Glutamatergic neuron (in vitro differentiated cells): ENCODE results near the gene SOWAHA. TPM values are rescaled to one million over a fixed set of nuclear protein-coding genes. Genes with fewer than 3 reads are reported as not detected.

Experiments used
- DNase-seq: peaks from one replicate; pipeline ENCODE4 v3.0.0; 2022
- H3K27ac Mint-ChIP-seq: one replicate; pipeline ENCODE4 v1.8.0; 2020; ENCODE audit warnings: mild to moderate bottlenecking, mixed read lengths, inconsistent platforms; ENCODE audit not compliant: unreplicated experiment
- H3K27me3 Mint-ChIP-seq: one replicate; pipeline ENCODE4 v1.8.0; 2020; ENCODE audit warnings: mild to moderate bottlenecking, moderate library complexity, mixed read lengths, inconsistent platforms; ENCODE audit not compliant: unreplicated experiment
- H3K36me3 Mint-ChIP-seq: one replicate; pipeline ENCODE4 v1.8.0; 2020; ENCODE audit warnings: mild to moderate bottlenecking, mixed read lengths, inconsistent platforms; ENCODE audit not compliant: unreplicated experiment
- H3K4me1 Mint-ChIP-seq: one replicate; pipeline ENCODE4 v1.8.0; 2020; ENCODE audit warnings: mild to moderate bottlenecking, low read depth, mixed read lengths, inconsistent platforms; ENCODE audit not compliant: unreplicated experiment
- H3K4me3 Mint-ChIP-seq: one replicate; pipeline ENCODE4 v1.8.0; 2020; ENCODE audit warnings: mild to moderate bottlenecking, mixed read lengths, inconsistent platforms; ENCODE audit not compliant: unreplicated experiment
- H3K9me3 Mint-ChIP-seq: one replicate; pipeline ENCODE4 v1.8.0; 2020; ENCODE audit warnings: mild to moderate bottlenecking, moderate library complexity, mixed read lengths, inconsistent platforms; ENCODE audit not compliant: unreplicated experiment
- total RNA-seq: library from RNA; stranded (reverse); fragmentation: NEBNext Ultra II Directional; extraction: Animal tissue kit (Norgen Biotek cat#: 25700); gene quantifications from one replicate; pipeline ENCODE4 v1.2.1, GENCODE V29; 2021; ENCODE audit not compliant: unreplicated experiment
- TF ChIP-seq, protein P1 (sequence below): fragments of 200-600 bp; sonication (generic); IDR thresholded peaks from one replicate; pipeline ENCODE4 v1.5.0; 2021; ENCODE audit not compliant: partially characterized antibody, unreplicated experiment

SOWAHA gene
- total RNA-seq, 1 donor from 2014 or later: 0.12 TPM

DNA sequence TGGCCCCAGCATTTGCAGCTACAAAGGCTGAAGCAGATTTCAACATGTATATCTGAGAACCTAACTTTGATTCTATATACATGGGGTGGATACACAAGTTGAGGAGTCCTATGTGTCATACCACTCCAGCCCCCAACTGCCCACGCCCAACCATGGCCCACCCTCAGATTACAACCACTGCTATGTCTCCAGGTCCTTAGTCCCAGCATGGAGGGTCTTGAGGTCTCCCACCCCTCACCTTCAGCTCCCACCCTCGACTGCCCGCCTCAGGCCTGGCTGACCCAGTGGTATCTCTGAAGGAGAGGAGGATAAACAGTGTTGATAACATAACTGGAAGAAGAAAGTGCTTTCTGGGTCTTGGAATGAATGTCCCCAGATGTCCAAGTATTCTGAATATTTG lies 8.2 kb downstream of the SOWAHA start:
- Mint-ChIP-seq H3K27ac (no peak overlapping the region), H3K4me1 (no peaks in the 10 kb centered on the region), H3K4me3 (no peak overlapping the region), H3K9me3 (peaks cover 2% of the 10 kb centered on the region), H3K27me3 (peaks cover 9% of the 10 kb centered on the region), H3K36me3 (no peaks in the 10 kb centered on the region)
- no peak for DNase-seq
- TF ChIP-seq, protein P1, sequence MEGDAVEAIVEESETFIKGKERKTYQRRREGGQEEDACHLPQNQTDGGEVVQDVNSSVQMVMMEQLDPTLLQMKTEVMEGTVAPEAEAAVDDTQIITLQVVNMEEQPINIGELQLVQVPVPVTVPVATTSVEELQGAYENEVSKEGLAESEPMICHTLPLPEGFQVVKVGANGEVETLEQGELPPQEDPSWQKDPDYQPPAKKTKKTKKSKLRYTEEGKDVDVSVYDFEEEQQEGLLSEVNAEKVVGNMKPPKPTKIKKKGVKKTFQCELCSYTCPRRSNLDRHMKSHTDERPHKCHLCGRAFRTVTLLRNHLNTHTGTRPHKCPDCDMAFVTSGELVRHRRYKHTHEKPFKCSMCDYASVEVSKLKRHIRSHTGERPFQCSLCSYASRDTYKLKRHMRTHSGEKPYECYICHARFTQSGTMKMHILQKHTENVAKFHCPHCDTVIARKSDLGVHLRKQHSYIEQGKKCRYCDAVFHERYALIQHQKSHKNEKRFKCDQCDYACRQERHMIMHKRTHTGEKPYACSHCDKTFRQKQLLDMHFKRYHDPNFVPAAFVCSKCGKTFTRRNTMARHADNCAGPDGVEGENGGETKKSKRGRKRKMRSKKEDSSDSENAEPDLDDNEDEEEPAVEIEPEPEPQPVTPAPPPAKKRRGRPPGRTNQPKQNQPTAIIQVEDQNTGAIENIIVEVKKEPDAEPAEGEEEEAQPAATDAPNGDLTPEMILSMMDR: no peak

DNA sequence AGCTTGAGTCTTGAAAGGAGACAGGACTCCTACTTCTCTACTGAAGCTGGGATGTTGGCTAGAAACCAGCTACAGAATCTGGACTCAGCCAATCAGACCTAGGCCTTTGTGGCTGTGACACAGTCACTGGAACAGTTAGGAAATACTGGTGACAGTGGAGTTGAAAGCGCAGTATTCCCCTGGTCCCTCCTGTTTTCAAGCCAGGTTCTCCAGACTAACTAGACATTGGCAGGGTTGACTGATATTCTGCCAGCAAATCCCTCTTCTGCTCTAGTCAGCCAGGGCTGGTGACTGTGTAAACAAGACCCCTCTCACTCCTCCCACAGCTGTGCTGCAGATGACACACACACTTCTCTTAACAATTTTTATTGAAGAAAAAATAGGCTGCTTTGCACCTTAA lies 8.7 kb downstream of the SOWAHA start:
- Mint-ChIP-seq H3K4me3 (peak overlapping the region; percentile 20), H3K4me1 (no peaks in the 10 kb centered on the region), H3K36me3 (no peaks in the 10 kb centered on the region), H3K27me3 (peaks cover 13% of the 10 kb centered on the region), H3K27ac (no peak overlapping the region), H3K9me3 (peaks cover 2% of the 10 kb centered on the region)
- TF ChIP-seq, protein P1: no peak
- no peak for DNase-seq

- TF ChIP-seq, protein P1: no peak
- H3K4me1 Mint-ChIP-seq: no peaks in the 10 kb centered on the region
- no peak overlapping the region for H3K27ac Mint-ChIP-seq
- peaks cover 24% of the 10 kb centered on the region for H3K27me3 Mint-ChIP-seq
- no peak overlapping the region for H3K4me3 Mint-ChIP-seq
- no peaks in the 10 kb centered on the region for H3K36me3 Mint-ChIP-seq
- peak; percentile 60 for DNase-seq
- peaks cover 2% of the 10 kb centered on the region for H3K9me3 Mint-ChIP-seq
Observed at GRCh38 chr5:132822650-132823480, 9.8 kb downstream of the SOWAHA start.

GRCh38 chr5:132823481-132824050 lies 10.5 kb downstream of the SOWAHA start:
- Mint-ChIP-seq H3K4me1 (no peaks in the 10 kb centered on the region), H3K36me3 (no peaks in the 10 kb centered on the region), H3K27me3 (peaks cover 24% of the 10 kb centered on the region), H3K27ac (no peak overlapping the region), H3K9me3 (peaks cover 2% of the 10 kb centered on the region), H3K4me3 (no peak overlapping the region)
- DNase-seq: no peak
- TF ChIP-seq, protein P1: no peak

GRCh38 chr5:132824426-132824825 lies 11.3 kb downstream of the SOWAHA start:
- Mint-ChIP-seq H3K9me3 (peaks cover 6% of the 10 kb centered on the region), H3K4me1 (no peaks in the 10 kb centered on the region), H3K4me3 (no peak overlapping the region), H3K27me3 (peaks cover 27% of the 10 kb centered on the region), H3K27ac (no peak overlapping the region), H3K36me3 (no peaks in the 10 kb centered on the region)
- TF ChIP-seq, protein P1: no peak
- DNase-seq: no peak
